Peyer's patch (tissue), 4 donors: ENCODE results near the gene CBLN3. TPM values are rescaled to one million over a fixed set of nuclear protein-coding genes. Genes with fewer than 3 reads are reported as not detected.
A peak's percentile ranks its signal among the peaks of the same experiment; 100 is the strongest.

Experiments
- DNase-seq, 3 donors: peaks; one replicate each; pipeline ENCODE4 v3.0.0-alpha.2; 2017 to 2019
- H3K27ac ChIP-seq, 4 donors: fragments of 200-600 bp; sonication (generic); one replicate each; pipeline ENCODE4 v1.5.1; 2016 to 2019
- H3K27me3 ChIP-seq, 2 donors: fragments of 200-600 bp; sonication (generic); one replicate each; pipeline ENCODE4 v1.5.1; 2019
- H3K36me3 ChIP-seq, 3 donors: fragments of 200-600 bp; sonication (generic); one replicate each; pipeline ENCODE4 v1.5.1; 2016 to 2019
- H3K4me1 ChIP-seq, 4 donors: fragments of 200-600 bp; sonication (generic); one replicate each; pipeline ENCODE4 v1.5.1; 2016 to 2019
- H3K4me3 ChIP-seq, 4 donors: fragments of 200-600 bp; sonication (generic); 1 replicate in 3 of 4; 2 replicates in 1 of 4; pipeline ENCODE4 v1.5.1; 2016 to 2019; ENCODE audit warnings: mild to moderate bottlenecking in 1 of 4
- H3K9me3 ChIP-seq, 4 donors: fragments of 200-600 bp; sonication (generic); one replicate each; pipeline ENCODE4 v1.5.1; 2016 to 2019; ENCODE audit warnings: mild to moderate bottlenecking in 1 of 4
- POLR2A ChIP-seq, 2 donors: fragments of 450-650 bp; IDR thresholded peaks; one replicate each; pipeline ENCODE4 v1.5.1; 2017; ENCODE audit warnings: antibody characterized with exemption in 2 of 2, mild to moderate bottlenecking in 2 of 2, moderate library complexity in 2 of 2
- total RNA-seq, 4 donors: library from RNA; depleted of rRNA; stranded (reverse); fragments of >200 nt; gene quantifications; one replicate each; pipeline ENCODE4 v1.1.0, GENCODE V29; 2016
- TF ChIP-seq, protein P1 (sequence below), 6 experiments: fragments of 450-650 bp in 4 of 6; fragments of 200-600 bp in 2 of 6; sonication (generic) in 1 of 6; IDR thresholded peaks; one replicate each; pipeline ENCODE4 v1.5.1; 2017 to 2019; ENCODE audit warnings: antibody characterized with exemption in 6 of 6, mild to moderate bottlenecking in 3 of 6, moderate library complexity in 1 of 6

The CBLN3 gene
- total RNA-seq, 4 donors from 2014 or later, result 0.94 to 4.3 TPM; not detected in 2

DNA sequence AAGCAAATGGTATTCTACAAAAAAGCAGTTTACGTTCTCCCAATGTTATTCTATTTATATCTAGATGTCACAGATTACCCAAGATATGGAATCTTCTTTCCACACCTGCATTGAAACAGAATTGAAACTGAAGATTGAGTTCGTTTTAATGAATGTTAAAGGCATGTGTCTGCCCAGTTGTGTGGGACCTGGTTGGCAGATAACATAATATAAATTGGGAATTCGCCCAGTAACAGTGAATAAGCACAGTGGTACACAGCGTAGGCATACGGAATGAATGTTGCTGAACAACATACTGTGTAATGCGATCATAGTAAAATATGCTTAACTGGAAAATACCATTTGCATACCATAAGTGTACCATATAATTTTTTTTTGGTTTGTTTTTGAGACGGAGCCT lies 4.6 kb upstream of the CBLN3 start:
- Histone ChIP-seq H3K36me3 (peaks cover 0 to 66% (median 0%) of the 10 kb centered on the region in 3 donors), H3K27ac (no peak overlapping the region), H3K4me3 (no peak overlapping the region), H3K4me1 (peaks cover 3 to 45% (median 16%) of the 10 kb centered on the region in 4 donors), H3K27me3 (no peaks in the 10 kb centered on the region), H3K9me3 (no peaks in the 10 kb centered on the region)
- no peak for DNase-seq
- TF ChIP-seq POLR2A (IDR thresholded peaks at IDR 0.05), result no peak
- TF ChIP-seq, protein P1, sequence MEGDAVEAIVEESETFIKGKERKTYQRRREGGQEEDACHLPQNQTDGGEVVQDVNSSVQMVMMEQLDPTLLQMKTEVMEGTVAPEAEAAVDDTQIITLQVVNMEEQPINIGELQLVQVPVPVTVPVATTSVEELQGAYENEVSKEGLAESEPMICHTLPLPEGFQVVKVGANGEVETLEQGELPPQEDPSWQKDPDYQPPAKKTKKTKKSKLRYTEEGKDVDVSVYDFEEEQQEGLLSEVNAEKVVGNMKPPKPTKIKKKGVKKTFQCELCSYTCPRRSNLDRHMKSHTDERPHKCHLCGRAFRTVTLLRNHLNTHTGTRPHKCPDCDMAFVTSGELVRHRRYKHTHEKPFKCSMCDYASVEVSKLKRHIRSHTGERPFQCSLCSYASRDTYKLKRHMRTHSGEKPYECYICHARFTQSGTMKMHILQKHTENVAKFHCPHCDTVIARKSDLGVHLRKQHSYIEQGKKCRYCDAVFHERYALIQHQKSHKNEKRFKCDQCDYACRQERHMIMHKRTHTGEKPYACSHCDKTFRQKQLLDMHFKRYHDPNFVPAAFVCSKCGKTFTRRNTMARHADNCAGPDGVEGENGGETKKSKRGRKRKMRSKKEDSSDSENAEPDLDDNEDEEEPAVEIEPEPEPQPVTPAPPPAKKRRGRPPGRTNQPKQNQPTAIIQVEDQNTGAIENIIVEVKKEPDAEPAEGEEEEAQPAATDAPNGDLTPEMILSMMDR (IDR thresholded peaks at IDR 0.05), result no peak

DNA sequence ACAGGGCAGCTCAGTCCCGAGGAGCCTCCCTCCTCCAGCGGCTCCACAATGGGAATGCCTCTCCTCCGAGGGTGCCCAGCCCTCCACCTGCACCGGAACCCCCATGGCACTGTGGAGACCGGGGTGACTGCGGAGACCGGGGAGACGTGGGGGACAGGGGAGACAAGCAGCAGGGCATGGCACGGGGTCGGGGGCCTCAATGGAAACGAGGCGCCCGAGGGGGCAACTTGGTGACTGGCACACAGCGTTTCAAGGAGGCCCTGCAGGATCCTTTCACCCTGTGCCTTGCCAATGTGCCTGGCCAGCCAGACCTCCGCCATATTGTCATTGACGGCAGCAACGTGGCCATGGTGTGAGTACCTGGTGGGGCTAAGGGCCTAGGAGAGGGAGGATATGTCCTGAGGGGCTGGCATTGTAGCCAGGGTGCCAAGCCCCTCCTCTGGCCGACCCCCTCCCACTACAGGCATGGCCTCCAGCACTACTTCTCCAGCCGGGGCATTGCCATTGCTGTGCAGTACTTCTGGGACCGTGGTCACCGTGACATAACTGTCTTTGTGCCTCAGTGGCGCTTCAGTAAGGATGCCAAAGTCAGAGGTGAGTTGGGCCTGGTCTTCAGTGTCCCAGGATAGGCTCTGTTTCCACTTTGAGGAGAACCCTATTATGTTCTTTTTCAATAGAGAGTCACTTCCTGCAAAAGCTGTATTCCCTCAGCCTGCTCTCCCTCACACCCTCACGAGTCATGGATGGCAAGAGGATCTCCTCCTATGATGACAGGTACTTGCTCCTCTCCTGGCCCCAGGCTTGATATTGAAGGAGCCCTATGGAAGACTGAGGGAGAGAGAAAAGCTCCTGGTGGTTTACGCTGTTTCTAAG lies 3.0 kb upstream of the CBLN3 start:
- no peaks in the 10 kb centered on the region for H3K9me3 ChIP-seq
- DNase-seq, result no peak
- H3K4me3 ChIP-seq, result peak overlapping the region in 2 of 4 donors; percentile 30 to 88
- H3K27me3 ChIP-seq, result no peaks in the 10 kb centered on the region
- peaks cover 0 to 51% (median 0%) of the 10 kb centered on the region in 3 donors for H3K36me3 ChIP-seq
- peaks cover 8 to 60% (median 16%) of the 10 kb centered on the region in 4 donors for H3K4me1 ChIP-seq
- TF ChIP-seq POLR2A (IDR thresholded peaks at IDR 0.05), result no peak
- TF ChIP-seq, protein P1 (IDR thresholded peaks at IDR 0.05), result no peak
- peak overlapping the region in 2 of 4 donors; percentile 23 to 96 for H3K27ac ChIP-seq

DNA sequence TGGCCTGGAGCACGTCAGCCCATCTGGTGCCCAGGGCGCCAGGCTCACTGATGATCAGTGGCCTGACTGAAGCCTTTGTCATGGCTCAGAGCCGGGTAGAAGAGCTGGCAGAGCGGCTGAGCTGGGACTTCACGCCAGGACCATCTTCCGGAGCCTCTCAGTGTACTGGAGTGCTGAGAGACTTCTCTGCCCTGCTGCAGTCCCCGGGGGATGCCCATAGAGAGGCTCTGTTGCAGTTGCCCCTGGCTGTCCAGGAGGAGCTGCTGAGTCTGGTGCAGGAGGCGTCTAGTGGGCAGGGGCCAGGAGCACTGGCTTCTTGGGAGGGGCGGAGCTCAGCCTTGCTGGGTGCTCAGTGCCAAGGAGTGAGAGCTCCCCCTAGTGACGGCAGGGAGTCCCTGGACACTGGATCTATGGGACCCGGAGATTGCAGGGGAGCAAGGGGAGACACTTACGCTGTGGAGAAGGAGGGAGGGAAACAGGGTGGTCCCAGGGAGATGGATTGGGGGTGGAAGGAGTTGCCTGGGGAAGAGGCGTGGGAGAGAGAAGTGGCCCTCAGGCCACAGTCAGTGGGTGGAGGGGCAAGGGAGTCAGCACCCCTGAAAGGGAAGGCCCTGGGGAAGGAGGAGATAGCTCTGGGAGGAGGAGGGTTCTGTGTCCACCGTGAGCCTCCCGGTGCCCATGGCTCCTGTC lies 2.2 kb upstream of the CBLN3 start:
- Histone ChIP-seq H3K4me1 (peaks cover 8 to 57% (median 14%) of the 10 kb centered on the region in 4 donors), H3K27me3 (no peaks in the 10 kb centered on the region), H3K27ac (peak overlapping the region; percentile 96 to 99 (median 98)), H3K9me3 (no peaks in the 10 kb centered on the region), H3K36me3 (peaks cover 0 to 43% (median 0%) of the 10 kb centered on the region in 3 donors), H3K4me3 (peak overlapping the region in 3 of 4 donors; percentile 81 to 96 (median 88))
- TF ChIP-seq, protein P1 (IDR thresholded peaks at IDR 0.05), result peak; percentile 86 to 98 (median 94)
- peak in 1 of 2 donors; percentile 12 for TF ChIP-seq POLR2A (IDR thresholded peaks at IDR 0.05)
- DNase-seq, result peak; percentile 91 to 95 (median 93)

DNA sequence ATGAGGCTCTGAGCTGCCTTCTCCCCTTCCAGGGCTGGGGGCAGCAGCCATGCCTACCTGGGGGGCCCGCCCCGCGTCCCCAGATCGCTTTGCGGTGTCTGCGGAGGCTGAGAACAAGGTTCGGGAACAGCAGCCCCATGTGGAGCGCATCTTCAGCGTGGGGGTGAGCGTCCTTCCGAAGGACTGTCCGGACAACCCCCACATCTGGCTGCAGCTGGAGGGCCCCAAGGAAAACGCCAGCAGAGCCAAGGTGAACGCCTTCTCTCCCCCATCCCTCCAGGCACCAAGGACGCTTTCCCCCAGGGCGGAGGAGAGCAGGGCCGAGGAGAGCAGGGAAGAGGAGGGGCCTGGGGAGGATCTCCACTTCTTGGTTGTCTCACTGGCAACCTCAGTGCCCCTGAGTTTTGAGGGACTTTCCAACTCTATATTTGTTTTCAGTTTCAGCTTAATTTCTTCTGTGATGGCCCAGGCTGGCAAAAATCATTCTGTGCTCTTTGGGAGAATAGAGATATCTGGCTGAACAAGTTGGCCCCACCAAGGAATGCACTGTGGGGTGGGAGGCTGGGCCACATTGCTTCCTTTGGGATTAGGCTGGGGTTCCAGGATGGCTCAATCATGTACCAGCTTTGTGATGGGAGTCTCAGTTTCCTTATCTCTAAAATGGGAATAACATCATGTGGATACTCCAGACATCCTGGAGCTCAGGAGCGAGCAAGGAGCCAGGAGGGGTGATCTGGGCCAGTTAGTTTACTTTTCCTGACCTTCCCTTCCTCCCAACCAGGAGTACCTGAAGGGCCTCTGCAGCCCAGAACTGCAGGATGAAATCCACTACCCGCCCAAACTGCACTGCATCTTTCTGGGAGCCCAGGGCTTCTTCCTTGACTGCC lies 1.5 kb upstream of the CBLN3 start:
- no peaks in the 10 kb centered on the region for H3K9me3 ChIP-seq
- peaks cover 8 to 50% (median 12%) of the 10 kb centered on the region in 4 donors for H3K4me1 ChIP-seq
- peaks cover 0 to 35% (median 0%) of the 10 kb centered on the region in 3 donors for H3K36me3 ChIP-seq
- TF ChIP-seq POLR2A (IDR thresholded peaks at IDR 0.05), result no peak
- TF ChIP-seq, protein P1 (IDR thresholded peaks at IDR 0.05), result no peak
- DNase-seq, result peak in 2 of 3 donors; percentile 36 to 47
- peak overlapping the region; percentile 96 to 99 (median 98) for H3K27ac ChIP-seq
- H3K4me3 ChIP-seq, result peak overlapping the region; percentile 81 to 96 (median 87)
- H3K27me3 ChIP-seq, result no peaks in the 10 kb centered on the region
